ENCODE data around the gene PRKN. TPM values are rescaled to one million over a fixed set of nuclear protein-coding genes. Genes with fewer than 3 reads are reported as not detected.

Gene PRKN
- total and polyA plus RNA-seq, 2 experiments from 2014 or later: 0.10 to 0.84 TPM

- no peak overlapping the region for H3K4me3 ChIP-seq
- no peak overlapping the region for H3K4me2 ChIP-seq
Observed at GRCh38 chr6:161918628-161919205, 808.8 kb downstream of the PRKN start.

More at GRCh38 chr6:161918628-161919205, 808.8 kb downstream of the PRKN start:
- no peaks in the 10 kb centered on the region for H3K9me3 Mint-ChIP-seq
- Histone ChIP-seq H3K27me3 (ENCODE audit: insufficient read depth) (no peaks in the 10 kb centered on the region), H3F3A (replicated peaks; ENCODE audit: low read depth) (no peaks in the 10 kb centered on the region), H3K36me3 (ENCODE audit: insufficient read depth) (no peaks in the 10 kb centered on the region), H2AFZ (peak overlapping the region; percentile 43; the same call in 1 of the 2 replicates), H3K4me1 (ENCODE audit: insufficient read depth) (peaks cover 4% of the 10 kb centered on the region; the same call in 1 of the 2 replicates), H3K9me2 (ENCODE audit: insufficient read depth) (no peaks in the 10 kb centered on the region), H4K20me1 (replicated peaks; ENCODE audit: insufficient read depth) (no peaks in the 10 kb centered on the region), H3K79me2 (replicated peaks; ENCODE audit: insufficient read depth) (no peaks in the 10 kb centered on the region), H3K27ac (ENCODE audit: low read depth) (no peak overlapping the region)
- DNase-seq (ENCODE audit: low spot score) (no peak), ATAC-seq (no peak)
- no peaks in the 10 kb centered on the region for H3K36me3 Mint-ChIP-seq (ENCODE audit: low read depth)
- H3K27ac Mint-ChIP-seq: no peak overlapping the region
- no peak overlapping the region for H3K4me3 Mint-ChIP-seq
- H3K4me1 Mint-ChIP-seq: no peaks in the 10 kb centered on the region
- peaks cover 3% of the 10 kb centered on the region for H3K27me3 Mint-ChIP-seq (ENCODE audit: insufficient read depth, low read depth, poor library complexity)
- TF ChIP-seq ZNF462 (CRISPR knock-in tag; IDR thresholded peaks at IDR 0.05) (no peak), NANOG (IDR thresholded peaks at IDR 0.05; ENCODE audit: borderline replicate concordance) (no peak), POLR2AphosphoS5 (IDR thresholded peaks at IDR 0.05; ENCODE audit: low read depth) (no peak), ZNF331 (CRISPR knock-in tag; IDR thresholded peaks at IDR 0.05; ENCODE audit: low read depth) (no peak), ETS1 (IDR thresholded peaks at IDR 0.05) (no peak), EZH2phosphoT487 (IDR thresholded peaks at IDR 0.05; ENCODE audit: unreplicated experiment) (no peak), REST (IDR thresholded peaks at IDR 0.05; ENCODE audit: unreplicated experiment) (no peak), CREB1 (CRISPR knock-in tag; IDR thresholded peaks at IDR 0.05; ENCODE audit: low read depth) (no peak)

All from GM23338 (cell line).